KMS-11 (cell line): Measurements from ENCODE around the gene HIBADH.
"Not testable (repeated sequence)": the region's sequence is repeated elsewhere in the genome, so short reads cannot be mapped to it uniquely, and the experiment has no call there.

ENCODE experiments used
- H2AFZ ChIP-seq: fragments of 200-600 bp; sonication (generic); 2 replicates; pipeline ENCODE4 v1.6.1; 2016; ENCODE audit warnings: antibody characterized with exemption, mixed run types, low read depth
- H3K27ac ChIP-seq: fragments of 200-600 bp; sonication (generic); 2 replicates; pipeline ENCODE4 v1.6.1; 2016; ENCODE audit warnings: mild to moderate bottlenecking, mixed run types
- H3K27me3 ChIP-seq: fragments of 200-600 bp; sonication (generic); 2 replicates; pipeline ENCODE4 v1.6.1; 2017; ENCODE audit warnings: mild to moderate bottlenecking, low read depth, mixed run types, moderate library complexity; ENCODE audit not compliant: insufficient read depth
- H3K36me3 ChIP-seq: fragments of 200-600 bp; sonication (generic); 2 replicates; pipeline ENCODE4 v1.6.1; 2017; ENCODE audit warnings: mild to moderate bottlenecking, mixed run types; ENCODE audit not compliant: insufficient read depth
- H3K4me1 ChIP-seq: fragments of 200-600 bp; sonication (generic); 2 replicates; pipeline ENCODE4 v1.6.1; 2016; ENCODE audit warnings: mild to moderate bottlenecking, low read depth, mixed run types; ENCODE audit not compliant: poor library complexity, severe bottlenecking
- H3K4me2 ChIP-seq: fragments of 200-600 bp; sonication (generic); 2 replicates; pipeline ENCODE4 v1.7.0; 2016; ENCODE audit warnings: mild to moderate bottlenecking, mixed run types
- H3K4me3 ChIP-seq: fragments of 200-600 bp; sonication (generic); IDR thresholded peaks from 2 replicates; pipeline ENCODE4 v1.6.1; 2017; ENCODE audit warnings: low read depth, low read length, mixed read lengths; ENCODE audit not compliant: insufficient read depth
- H3K79me2 ChIP-seq: fragments of 200-600 bp; sonication (generic); 2 replicates; pipeline ENCODE4 v1.6.1; 2016; ENCODE audit warnings: low read depth, mixed run types; ENCODE audit not compliant: insufficient read depth
- H3K9ac ChIP-seq: fragments of 200-600 bp; sonication (generic); 2 replicates; pipeline ENCODE4 v1.6.1; 2016; ENCODE audit warnings: mild to moderate bottlenecking, mixed run types
- H4K20me1 ChIP-seq: fragments of 200-600 bp; sonication (generic); 2 replicates; pipeline ENCODE4 v1.6.1; 2016; ENCODE audit warnings: mild to moderate bottlenecking, mixed run types; ENCODE audit not compliant: insufficient read depth
- TF ChIP-seq, protein P1 (sequence below): fragments of 200-600 bp; sonication (generic); conservative IDR thresholded peaks from 2 replicates; pipeline ENCODE4 v1.6.1; 2017; ENCODE audit warnings: low read depth, mild to moderate bottlenecking, antibody characterized with exemption, low read length, moderate library complexity, mixed read lengths

HIBADH gene

DNA sequence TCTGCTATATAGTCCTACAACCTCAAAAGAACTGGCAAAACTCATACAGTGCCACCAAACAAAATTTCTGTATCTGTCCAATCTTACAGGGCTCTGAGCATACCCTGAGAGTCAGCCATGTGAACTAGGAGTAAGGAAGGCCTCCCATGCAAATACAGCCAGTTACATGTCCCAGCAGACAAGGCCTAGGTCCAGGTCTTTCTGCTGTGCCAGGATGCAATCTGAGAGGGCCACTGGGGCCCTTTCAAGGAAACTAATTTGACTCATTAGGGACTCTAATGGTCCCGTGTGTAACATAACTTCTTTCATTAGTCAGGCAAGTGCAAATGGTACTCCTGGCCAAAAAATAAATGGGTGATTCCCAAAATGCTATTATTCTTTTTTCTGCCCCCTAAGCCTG is 17.9 kb upstream of the HIBADH start:
- H3K9ac ChIP-seq, result no peak overlapping the region
- H3K79me2 ChIP-seq, result no peaks in the 10 kb centered on the region
- no peaks in the 10 kb centered on the region for H4K20me1 ChIP-seq
- no peak overlapping the region for H3K4me2 ChIP-seq
- no peaks in the 10 kb centered on the region for H3K27me3 ChIP-seq
- no peaks in the 10 kb centered on the region for H3K36me3 ChIP-seq
- H2AFZ ChIP-seq, result no peak overlapping the region
- TF ChIP-seq, protein P1, sequence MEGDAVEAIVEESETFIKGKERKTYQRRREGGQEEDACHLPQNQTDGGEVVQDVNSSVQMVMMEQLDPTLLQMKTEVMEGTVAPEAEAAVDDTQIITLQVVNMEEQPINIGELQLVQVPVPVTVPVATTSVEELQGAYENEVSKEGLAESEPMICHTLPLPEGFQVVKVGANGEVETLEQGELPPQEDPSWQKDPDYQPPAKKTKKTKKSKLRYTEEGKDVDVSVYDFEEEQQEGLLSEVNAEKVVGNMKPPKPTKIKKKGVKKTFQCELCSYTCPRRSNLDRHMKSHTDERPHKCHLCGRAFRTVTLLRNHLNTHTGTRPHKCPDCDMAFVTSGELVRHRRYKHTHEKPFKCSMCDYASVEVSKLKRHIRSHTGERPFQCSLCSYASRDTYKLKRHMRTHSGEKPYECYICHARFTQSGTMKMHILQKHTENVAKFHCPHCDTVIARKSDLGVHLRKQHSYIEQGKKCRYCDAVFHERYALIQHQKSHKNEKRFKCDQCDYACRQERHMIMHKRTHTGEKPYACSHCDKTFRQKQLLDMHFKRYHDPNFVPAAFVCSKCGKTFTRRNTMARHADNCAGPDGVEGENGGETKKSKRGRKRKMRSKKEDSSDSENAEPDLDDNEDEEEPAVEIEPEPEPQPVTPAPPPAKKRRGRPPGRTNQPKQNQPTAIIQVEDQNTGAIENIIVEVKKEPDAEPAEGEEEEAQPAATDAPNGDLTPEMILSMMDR, result no peak
- no peak overlapping the region for H3K27ac ChIP-seq
- no peaks in the 10 kb centered on the region for H3K4me1 ChIP-seq
- H3K4me3 ChIP-seq, result no peak overlapping the region

DNA sequence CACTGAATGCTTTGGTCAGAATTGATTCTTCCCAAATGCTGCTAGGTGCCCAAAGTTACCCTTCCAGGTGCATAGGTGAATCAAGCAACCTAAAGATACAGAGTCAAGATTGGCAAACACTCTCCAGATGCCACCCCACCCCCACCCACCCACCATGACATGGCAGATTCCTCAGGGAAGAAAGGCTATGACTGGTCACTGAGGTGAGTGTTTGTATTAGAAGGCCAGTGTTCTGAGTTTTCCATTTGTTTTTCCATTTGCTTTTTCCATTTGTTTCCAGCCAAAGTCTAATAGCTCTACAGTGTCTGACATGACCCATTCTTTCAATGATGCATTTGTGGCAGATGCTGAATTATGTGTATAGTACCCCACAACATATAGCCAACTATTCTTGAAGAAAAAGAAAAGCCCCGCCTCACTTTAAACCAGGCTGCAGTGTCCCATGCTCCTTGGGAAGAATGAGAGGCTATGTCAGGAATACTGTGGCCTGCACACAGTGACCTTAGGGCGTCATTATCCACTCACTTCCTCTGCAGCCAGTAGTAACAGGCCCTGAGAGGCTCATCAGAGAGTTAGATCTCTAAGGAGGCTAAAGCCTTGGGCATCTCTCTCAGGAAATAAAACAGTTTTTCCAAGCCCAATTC is 16.1 kb upstream of the HIBADH start:
- no peak overlapping the region for H3K4me3 ChIP-seq
- no peak overlapping the region for H3K4me2 ChIP-seq
- TF ChIP-seq, protein P1, result no peak
- no peaks in the 10 kb centered on the region for H3K36me3 ChIP-seq
- H3K27me3 ChIP-seq, result no peaks in the 10 kb centered on the region
- no peaks in the 10 kb centered on the region for H3K4me1 ChIP-seq
- H2AFZ ChIP-seq, result no peak overlapping the region
- no peak overlapping the region for H3K9ac ChIP-seq
- H3K27ac ChIP-seq, result no peak overlapping the region
- H3K79me2 ChIP-seq, result no peaks in the 10 kb centered on the region
- H4K20me1 ChIP-seq, result no peaks in the 10 kb centered on the region

DNA sequence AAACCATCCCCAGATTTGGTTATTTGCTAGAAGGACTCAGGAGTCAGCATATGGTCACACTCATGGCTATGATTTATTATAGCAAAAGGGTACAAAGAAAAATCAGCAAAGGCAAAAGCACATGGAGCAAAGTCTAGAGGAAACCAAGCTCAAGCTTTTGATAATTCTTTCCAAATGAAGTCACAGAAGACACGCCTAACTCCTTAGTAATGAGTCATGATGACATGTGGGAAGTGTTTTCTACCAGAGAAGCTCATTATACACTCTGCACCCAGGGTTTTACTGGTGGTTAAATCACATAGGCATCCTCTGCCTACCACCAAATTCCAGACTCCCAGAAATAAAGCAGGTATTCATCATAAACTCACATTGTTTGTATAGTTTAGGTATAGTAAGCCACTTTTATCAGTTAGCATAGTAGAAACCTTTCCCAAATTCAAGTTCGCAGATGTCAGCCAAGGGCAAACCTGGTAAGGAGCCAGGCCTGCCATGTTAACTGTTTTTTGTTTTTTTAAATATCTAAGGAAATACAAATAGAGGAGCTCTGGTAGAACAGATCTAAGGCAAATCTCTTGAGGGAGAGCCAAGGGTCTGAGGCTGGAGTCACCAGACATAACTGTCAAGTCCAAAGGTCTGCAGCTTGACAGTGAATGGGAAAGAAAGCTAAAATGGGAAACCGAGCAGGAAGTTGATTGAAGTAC is 15.4 kb upstream of the HIBADH start:
- H3K79me2 ChIP-seq, result no peaks in the 10 kb centered on the region
- no peak overlapping the region for H3K9ac ChIP-seq
- TF ChIP-seq, protein P1, result no peak
- H2AFZ ChIP-seq, result no peak overlapping the region
- no peak overlapping the region for H3K4me3 ChIP-seq
- no peak overlapping the region for H3K27ac ChIP-seq
- H4K20me1 ChIP-seq, result no peaks in the 10 kb centered on the region
- H3K36me3 ChIP-seq, result no peaks in the 10 kb centered on the region
- no peaks in the 10 kb centered on the region for H3K27me3 ChIP-seq
- H3K4me1 ChIP-seq, result no peaks in the 10 kb centered on the region
- no peak overlapping the region for H3K4me2 ChIP-seq

- not testable (repeated sequence) for H3K9ac ChIP-seq, H3K27ac ChIP-seq, H3K4me1 ChIP-seq, H4K20me1 ChIP-seq, H3K4me3 ChIP-seq, H3K79me2 ChIP-seq, H3K27me3 ChIP-seq, H3K4me2 ChIP-seq, H2AFZ ChIP-seq, H3K36me3 ChIP-seq
These were observed 11.4 kb upstream of the HIBADH start for GRCh38 chr7:27674126-27674525.

GRCh38 chr7:27671675-27672074 is 9.0 kb upstream of the HIBADH start:
- Histone ChIP-seq H3K9ac (no peak overlapping the region), H3K27me3 (no peaks in the 10 kb centered on the region), H3K4me3 (no peak overlapping the region), H3K4me2 (no peak overlapping the region), H3K27ac (no peak overlapping the region), H3K36me3 (no peaks in the 10 kb centered on the region), H4K20me1 (no peaks in the 10 kb centered on the region), H2AFZ (no peak overlapping the region), H3K4me1 (no peaks in the 10 kb centered on the region), H3K79me2 (no peaks in the 10 kb centered on the region)
- TF ChIP-seq, protein P1, result no peak
